Glomerular endothelial cell (primary cell): Measurements from ENCODE around the gene TRPV6. TPM values are rescaled to one million over a fixed set of nuclear protein-coding genes. Genes with fewer than 3 reads are reported as not detected.

Source experiments
- DNase-seq: peaks from one replicate; pipeline ENCODE4 v3.0.0-alpha.2; 2011; ENCODE audit warnings: low read depth, low spot score; ENCODE audit errors: extremely low read depth
- total RNA-seq: library from RNA; depleted of rRNA; stranded (reverse); fragments of >200 nt; gene quantifications from 2 replicates; pipeline ENCODE4 v1.2.3, GENCODE V29; 2015

TRPV6 gene
- total RNA-seq, 1 donor from 2014 or later: not detected

DNA sequence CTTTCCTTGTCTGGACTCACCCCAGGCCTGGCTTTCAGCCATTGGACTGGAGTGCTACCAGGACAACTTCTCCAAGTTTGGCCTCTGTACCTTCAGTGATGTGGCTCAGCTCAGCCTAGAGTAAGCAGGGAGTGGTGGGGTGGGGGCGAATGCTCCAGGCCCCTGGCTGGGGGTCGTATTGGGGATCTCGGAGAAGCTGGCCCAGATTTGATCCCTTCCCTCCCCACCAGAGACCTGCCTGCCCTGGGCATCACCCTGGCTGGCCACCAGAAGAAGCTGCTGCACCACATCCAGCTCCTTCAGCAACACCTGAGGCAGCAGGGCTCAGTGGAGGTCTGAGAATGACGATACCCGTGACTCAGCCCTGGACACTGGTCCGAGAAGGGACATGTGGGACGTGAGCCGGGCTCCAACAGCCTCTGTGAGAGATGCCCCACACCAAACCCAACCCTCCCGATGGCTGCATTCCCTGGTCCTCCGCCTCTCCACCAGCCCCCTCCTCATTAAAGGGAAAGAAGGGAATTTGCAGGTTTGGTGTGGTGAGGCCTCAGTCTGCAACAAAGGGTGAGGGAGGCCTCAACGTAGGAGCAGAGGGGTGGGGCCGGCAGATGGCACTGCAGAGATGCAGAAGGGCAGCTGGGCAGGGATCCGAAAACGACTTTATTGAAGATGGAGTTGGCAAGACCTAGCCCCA is 14.8 kb downstream of the TRPV6 start:
- DNase-seq: no peak

DNA sequence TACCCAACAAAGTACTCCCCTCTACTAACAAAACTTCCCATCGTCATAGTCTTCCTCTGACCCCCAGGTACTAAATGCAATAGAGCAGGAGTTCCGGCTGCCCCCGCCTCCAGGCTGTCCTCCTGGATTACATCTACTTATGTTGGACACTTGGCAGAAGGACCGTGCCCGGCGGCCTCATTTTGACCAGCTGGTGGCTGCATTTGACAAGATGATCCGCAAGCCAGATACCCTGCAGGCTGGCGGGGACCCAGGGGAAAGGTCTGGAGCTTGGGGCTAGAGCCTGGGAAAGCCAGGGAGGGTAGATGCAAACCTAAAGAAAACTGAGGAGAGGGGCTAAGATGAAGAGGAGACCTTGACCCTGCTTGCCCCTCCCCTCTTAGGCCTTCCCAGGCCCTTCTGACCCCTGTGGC is 15.4 kb downstream of the TRPV6 start:
- DNase-seq: no peak

DNA sequence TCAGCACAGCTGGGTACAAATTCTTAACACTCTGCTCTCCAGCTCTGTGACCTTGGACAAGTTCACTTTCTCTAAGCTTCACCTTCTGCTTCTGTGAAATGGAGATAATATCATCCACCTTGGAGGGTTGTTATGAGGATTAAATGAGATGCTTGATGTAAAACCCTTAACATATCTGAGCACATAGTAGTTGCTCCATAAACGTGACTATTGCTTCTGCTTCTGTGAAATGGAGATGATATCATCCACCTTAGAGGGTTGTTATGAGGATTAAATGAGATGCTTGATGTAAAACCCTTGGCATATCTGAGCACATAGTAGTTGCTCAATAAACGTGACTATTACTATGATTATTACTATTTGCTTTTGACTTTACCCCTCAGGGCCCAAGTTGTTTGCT is 16.1 kb downstream of the TRPV6 start:
- no peak for DNase-seq

DNA sequence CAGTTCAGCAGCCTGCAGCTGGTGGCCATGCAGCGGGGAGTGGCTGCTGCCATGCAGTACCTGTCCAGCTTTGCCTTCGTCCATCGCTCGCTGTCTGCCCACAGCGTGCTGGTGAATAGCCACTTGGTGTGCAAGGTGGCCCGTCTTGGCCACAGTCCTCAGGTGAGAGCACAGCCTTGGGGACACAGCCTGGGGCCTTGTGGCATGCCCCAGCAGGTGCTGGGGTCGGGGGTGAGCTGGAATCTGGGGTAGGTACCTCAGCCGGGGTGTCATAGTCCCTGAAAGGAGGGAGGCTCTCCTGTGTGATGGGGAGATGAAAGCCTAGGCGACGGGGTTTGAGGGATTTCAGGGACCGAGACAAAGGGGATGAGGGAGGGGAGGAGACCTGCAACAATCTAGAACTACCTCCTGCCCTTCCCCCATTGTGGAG is 16.5 kb downstream of the TRPV6 start:
- DNase-seq: no peak

DNA sequence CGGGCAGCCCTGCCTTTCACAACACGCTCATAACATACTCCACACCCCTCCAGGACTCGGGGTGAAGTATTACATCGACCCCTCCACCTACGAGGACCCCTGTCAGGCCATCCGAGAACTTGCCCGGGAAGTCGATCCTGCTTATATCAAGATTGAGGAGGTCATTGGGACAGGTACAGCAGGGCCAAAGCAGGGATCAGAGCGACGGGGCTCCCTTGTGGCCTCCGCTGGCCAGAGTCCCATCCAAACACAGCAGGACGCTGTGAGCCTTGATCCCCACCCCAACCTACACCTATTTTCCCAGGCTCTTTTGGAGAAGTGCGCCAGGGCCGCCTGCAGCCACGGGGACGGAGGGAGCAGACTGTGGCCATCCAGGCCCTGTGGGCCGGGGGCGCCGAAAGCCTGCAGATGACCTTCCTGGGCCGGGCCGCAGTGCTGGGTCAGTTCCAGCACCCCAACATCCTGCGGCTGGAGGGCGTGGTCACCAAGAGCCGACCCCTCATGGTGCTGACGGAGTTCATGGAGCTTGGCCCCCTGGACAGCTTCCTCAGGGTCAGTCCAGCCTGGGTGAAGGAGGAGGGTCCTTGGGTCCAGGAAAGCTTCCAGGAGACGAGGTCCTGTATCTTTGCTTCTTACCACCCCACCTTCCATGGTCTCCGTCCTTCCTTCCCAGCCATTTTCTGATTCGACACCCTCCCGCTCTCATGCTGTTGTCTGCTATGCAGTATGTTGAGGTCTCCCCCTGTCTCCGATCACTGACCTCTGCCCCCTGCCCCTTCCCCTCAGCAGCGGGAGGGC is 17.2 kb downstream of the TRPV6 start:
- DNase-seq: no peak

DNA sequence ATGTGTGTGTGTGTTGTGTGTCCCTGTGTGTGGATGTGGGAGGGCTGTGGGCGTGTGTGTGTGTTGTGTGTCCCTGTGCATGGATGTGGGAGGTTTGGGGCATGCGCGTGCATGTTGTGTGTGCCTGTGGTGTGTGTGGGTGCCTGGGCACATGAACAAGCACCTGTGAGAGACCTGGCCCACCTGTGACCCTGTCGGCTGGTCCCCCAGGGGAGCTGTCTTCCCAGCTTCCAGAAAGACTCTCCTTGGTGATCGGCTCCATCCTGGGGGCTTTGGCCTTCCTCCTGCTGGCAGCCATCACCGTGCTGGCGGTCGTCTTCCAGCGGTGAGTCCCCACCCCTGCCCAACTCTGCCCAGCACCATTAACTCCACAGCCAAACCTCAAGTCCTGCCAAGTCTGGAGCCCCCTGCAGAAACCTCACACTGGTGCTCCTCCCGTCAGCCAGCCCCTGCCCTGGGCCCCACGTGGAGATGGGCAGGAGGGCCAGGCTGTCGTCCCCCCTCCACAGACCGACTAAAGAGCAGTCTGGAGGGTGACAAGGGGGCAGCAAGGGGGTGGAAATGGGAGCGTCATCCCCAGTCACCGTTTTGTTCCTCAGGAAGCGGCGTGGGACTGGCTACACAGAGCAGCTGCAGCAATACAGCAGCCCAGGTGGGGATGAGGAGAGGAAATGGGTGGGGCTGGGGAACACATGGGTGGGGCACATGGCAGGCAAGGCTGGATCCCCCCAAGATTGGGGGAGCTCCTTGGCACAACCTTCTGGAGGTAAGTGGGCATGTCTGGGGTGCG is 18.0 kb downstream of the TRPV6 start:
- DNase-seq: no peak

DNA sequence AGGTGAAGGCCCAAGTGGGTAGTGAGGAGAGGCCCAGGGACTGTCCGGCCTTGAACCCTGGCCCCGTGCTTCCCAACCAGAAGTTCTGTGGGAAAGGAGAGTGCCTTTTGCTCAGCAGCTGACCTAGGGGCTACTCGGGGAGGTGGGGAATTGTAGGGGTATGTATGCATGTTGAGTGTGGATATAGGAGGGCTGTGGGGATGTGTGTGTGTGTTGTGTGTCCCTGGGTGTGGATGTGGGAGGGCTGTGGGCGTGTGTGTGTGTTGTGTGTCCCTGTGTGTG is 18.5 kb downstream of the TRPV6 start:
- no peak for DNase-seq

DNA sequence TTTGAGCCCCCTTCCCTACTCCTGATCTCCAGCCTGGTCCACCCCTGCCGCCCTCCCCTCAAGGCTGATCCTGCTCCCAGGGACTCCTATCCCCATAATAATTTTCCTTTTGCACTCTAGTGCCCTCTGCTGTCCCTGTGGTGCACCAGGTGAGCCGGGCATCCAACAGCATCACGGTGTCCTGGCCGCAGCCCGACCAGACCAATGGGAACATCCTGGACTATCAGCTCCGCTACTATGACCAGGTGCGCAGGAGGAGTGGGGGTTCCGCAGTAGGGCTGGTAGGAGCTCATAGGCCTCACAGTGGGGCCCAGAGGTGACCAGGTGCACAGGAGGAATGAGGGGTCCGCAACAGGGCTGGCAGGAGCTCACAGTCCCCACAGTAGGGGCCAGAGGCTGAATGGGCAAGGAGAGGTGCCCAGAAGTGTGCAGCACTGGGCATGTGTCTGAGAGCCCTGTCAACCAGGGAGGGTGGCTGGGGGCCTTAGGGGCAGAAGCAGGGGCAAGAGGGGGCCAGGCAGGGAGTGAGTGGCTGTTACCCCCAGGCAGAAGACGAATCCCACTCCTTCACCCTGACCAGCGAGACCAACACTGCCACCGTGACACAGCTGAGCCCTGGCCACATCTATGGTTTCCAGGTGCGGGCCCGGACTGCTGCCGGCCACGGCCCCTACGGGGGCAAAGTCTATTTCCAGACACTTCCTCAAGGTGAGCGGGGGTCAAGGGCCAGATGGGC is 19.0 kb downstream of the TRPV6 start:
- DNase-seq: no peak

DNA sequence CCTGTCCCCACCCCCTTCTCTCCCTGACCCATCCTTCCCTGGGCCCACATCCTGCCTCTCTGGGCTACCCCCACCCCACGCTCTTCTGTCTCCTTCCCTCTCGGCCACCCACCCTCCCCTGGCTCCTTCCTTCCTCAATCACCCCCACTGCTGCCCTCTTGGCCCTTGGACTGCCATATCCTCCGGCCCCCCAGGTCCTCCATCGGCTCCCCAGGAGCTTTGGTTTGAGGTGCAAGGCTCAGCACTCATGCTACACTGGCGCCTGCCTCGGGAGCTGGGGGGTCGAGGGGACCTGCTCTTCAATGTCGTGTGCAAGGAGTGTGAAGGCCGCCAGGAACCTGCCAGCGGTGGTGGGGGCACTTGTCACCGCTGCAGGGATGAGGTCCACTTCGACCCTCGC is 19.8 kb downstream of the TRPV6 start:
- no peak for DNase-seq

DNA sequence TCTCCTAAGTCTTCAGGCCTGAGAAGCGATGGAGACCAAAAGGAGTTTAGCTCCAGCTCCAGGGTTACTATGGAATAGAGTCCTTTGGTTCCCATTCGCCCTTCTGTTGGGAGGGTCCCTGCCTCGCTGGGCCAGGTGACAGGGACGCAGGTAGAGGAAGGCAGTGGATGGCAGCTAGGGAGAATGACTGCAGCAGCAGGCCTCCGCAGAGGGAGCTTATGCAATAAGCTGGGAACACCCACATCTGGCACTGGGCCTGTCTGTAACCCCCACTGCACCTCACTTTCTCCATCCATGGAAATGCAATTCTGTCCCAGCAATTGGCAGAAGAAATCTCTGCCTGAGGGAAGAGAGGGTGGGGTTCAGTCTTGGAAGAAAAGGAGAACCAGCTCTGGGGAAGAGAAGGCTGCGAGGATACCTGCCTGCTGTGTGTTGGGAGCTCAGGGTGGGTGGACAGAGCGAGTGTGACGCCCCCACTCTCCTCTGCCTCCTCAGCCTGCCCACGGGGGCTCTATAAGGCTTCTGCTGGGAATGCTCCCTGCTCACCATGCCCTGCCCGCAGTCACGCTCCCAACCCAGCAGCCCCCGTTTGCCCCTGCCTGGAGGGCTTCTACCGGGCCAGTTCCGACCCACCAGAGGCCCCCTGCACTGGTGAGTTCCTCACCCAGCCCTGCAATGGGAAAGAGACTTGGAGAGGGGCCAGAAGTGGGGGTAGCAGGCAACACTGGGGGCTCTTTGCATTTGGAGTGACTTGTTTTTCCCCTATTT is 20.4 kb downstream of the TRPV6 start:
- no peak for DNase-seq

DNA sequence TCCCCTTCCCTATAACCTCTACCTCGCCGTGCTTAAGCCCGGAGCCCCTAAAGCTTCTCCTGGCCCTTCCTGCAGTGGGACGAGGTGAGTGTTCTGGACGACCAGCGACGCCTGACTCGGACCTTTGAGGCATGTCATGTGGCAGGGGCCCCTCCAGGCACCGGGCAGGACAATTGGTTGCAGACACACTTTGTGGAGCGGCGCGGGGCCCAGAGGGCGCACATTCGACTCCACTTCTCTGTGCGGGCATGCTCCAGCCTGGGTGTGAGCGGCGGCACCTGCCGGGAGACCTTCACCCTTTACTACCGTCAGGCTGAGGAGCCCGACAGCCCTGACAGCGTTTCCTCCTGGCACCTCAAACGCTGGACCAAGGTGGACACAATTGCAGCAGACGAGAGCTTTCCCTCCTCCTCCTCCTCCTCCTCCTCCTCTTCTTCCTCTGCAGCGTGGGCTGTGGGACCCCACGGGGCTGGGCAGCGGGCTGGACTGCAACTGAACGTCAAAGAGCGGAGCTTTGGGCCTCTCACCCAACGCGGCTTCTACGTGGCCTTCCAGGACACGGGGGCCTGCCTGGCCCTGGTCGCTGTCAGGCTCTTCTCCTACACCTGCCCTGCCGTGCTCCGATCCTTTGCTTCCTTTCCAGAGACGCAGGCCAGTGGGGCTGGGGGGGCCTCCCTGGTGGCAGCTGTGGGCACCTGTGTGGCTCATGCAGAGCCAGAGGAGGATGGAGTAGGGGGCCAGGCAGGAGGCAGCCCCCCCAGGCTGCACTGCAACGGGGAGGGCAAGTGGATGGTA is 21.5 kb downstream of the TRPV6 start:
- DNase-seq: no peak

DNA sequence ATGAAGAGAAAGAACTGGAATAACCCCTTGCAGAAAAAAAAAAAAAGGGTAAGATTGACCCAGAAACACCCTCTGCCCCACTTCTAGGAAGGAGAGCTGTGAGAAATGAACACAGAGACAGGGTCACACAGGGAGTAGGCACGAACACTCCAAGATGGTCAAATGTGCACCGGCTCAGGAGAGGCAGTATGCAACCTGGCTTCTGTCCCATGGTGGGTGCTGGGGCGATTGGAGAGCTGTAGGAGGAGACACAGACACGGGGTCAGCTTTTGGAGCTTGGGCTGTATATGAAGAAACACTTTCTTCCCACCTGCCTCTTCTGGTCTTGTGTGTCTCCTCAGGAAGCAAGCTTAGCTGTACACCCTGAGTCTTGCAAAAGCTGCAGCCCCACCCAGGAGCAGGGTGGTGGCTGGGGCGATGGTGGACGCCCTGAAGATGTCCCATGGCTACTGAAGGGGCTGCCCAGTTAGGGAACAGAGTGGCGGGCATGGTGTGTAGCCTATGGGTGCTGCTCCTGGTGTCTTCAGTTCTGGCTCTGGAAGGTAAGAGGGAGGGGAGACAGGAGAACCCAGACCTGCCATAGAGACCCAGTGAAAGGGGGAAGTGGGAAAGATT is 22.7 kb downstream of the TRPV6 start:
- no peak for DNase-seq

DNA sequence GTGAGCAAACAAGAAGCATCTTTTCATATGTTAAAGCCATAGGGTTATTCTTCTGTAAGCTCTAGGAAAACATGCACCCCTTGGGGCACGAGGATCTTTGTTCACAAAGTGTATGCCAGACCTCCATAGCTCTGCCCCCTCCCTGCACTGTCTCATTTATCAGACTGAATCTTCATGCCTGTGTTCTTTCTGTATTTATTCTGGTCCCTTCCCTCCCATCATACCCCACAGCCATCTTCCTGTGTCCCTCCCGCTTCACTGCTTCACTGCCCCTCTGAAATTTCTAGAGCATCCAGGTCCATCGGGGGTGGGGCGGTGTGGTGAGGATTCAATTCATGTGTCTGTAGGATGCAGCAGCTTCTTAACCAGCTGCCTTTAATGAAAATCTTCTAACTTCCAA is 23.2 kb downstream of the TRPV6 start:
- no peak for DNase-seq

DNA sequence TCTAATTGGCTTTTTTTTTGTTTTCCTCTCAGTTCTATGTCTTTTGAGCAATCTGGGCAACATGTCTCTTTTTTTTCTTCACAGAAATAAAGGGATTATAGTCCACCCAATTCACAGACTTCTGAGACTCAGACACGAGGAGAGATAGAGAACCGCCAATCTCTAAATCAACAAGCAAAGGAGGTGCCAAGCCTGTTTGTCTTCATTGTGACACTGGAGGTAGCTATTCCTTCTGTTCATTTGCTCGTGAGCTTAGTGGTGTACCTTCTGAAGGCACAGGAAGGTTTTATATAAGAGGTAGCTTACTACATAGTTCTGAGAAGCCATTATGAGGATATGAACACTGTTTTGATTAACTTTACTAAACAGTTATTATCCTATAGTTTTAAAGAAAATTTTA is 24.6 kb downstream of the TRPV6 start:
- no peak for DNase-seq

DNA sequence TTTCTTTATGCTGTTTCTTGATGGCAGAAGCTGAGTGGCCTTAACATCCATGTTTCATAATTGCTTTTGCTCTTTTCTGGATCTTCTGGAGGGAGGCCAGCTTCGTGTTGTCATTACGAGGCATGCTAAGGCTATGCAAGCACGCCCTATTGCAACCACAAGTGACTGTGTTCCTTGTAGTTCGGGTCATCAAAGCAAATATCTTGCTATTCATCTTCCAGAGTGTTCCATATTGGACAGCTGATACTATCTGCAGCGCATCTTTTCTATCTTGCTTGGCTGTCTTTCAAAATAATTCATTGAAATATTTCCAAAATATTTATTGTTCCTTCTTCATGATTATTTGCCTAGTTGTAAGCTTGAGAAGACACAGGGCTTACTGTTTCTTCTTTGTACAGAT is 25.7 kb downstream of the TRPV6 start:
- no peak for DNase-seq

DNA sequence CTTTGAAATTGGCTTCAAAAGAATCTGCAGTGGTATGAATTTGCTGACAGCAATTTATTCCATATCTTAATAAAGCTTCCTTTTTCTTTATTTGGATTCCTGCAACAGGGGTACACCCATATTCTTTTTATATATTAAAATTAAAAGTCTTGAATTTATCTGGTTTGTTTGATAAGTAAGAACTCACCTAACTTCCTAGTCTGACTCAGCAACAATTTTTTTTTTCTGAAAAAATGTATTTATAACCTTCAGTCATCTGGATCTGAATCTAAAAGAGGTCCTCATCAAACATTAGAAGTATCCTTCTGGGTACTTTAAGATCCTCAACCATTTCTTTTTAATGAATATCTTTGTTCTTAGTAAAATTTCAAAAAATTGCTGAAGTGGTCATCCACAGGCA is 26.1 kb downstream of the TRPV6 start:
- DNase-seq: no peak

DNA sequence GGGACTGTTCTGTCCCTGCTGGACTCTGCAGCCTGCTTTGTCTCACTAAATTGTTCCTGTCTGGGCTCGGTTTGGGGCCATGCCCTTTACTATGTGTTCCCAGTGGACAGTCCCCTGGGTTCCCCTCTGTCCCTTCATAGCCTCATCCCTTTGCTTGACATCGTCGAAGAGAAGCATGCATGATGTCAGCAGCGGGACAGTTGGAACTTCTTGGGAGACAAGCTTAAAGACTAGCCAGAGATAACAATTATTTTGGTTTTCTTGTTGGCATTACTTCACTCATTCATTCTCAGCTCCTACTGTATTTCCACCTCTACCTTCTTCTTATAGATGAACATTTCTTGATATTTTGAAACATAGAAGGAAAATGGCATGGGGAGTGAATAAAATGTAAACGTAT is 27.9 kb downstream of the TRPV6 start:
- DNase-seq: no peak

DNA sequence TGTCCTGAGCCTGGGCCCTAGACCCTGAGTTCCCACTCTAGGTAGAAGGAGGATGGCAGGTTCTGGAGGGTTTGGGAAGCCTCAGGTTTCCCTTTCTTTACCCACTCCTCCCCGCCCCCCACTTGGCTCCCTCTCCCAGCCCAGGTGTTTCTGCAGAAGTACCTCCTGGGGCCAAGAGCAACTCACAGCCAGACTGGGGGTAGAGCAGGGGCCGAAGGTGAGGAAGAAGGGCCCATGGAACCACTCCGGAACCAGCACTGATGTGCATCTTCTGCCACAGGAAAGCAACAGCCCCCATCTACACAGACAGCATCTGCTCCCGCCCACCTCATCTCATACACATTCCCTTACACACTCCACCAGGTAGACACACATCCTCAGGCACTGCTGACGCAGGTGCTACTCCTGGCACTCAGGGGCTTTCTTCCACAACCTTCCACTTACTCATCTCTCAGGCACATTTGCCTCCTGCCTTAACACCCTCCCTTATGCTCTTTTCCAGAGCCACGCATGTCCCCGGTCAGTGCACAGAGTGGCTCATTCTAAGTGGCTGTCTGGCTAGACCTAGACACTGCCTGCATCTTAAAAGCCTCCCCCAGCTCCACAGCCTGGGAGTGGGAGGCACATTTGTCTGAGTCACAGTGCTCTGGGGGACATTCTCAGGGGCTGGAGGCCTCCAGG is 28.8 kb downstream of the TRPV6 start:
- no peak for DNase-seq
